Measurements from ENCODE around the gene IHH. TPM values are rescaled to one million over a fixed set of nuclear protein-coding genes. Genes with fewer than 3 reads are reported as not detected.

Gene IHH
- total RNA-seq, 2 experiments from 2014 or later = not detected

GRCh38 chr2:219081701-219082331, 21.1 kb upstream of the IHH start:
- H3K9me3 ChIP-seq (ENCODE audit: control insufficient read depth in 1 of 2, insufficient read depth in 1 of 2, low read length in 2 of 2) = no peaks in the 10 kb centered on the region
- Mint-ChIP-seq H3K36me3 (ENCODE audit: low read depth) (peaks cover 20% of the 10 kb centered on the region), H3K4me3 (no peak overlapping the region), H3K27me3 (no peaks in the 10 kb centered on the region), H3K27ac (no peak overlapping the region), H3K9me3 (no peaks in the 10 kb centered on the region), H3K4me1 (ENCODE audit: low read depth) (no peaks in the 10 kb centered on the region)
- no peak for ATAC-seq (ENCODE audit: poor library complexity)
- POLR2A ChIA-PET = no interaction called here
- CTCF ChIA-PET = interaction anchor here (1.2 kb wide), 1 partner anchor 24 kb away, joined by 5 read pairs; no protein-coding TSS in a partner anchor
- peaks cover 14% of the 10 kb centered on the region for H3K36me3 ChIP-seq (ENCODE audit: insufficient read depth, low read length)
- no peaks in the 10 kb centered on the region for H3K27me3 ChIP-seq (ENCODE audit: control insufficient read depth in 1 of 2, insufficient read depth in 2 of 2, low read length in 2 of 2)
- no peaks in the 10 kb centered on the region for H3K4me1 ChIP-seq (ENCODE audit: insufficient read depth, low read length)
- no peak for TF ChIP-seq CTCF (IDR thresholded peaks at IDR 0.05)
- no peak overlapping the region for H3K27ac ChIP-seq (ENCODE audit: low read depth in 1 of 2, low read length in 2 of 2)
- DNase-seq = no peak
- intact Hi-C loops (cut with DNase I, micrococcal nuclease) = no loop called here
- no peak overlapping the region for H3K4me3 ChIP-seq (ENCODE audit: low read length)

GRCh38 chr2:219081096-219081495, 20.4 kb upstream of the IHH start:
- Mint-ChIP-seq H3K27ac (no peak overlapping the region), H3K4me1 (ENCODE audit: low read depth) (no peaks in the 10 kb centered on the region), H3K27me3 (no peaks in the 10 kb centered on the region), H3K4me3 (no peak overlapping the region), H3K36me3 (ENCODE audit: low read depth) (peaks cover 21% of the 10 kb centered on the region), H3K9me3 (no peaks in the 10 kb centered on the region)
- no peaks in the 10 kb centered on the region for H3K27me3 ChIP-seq (ENCODE audit: control insufficient read depth in 1 of 2, insufficient read depth in 2 of 2, low read length in 2 of 2)
- no peak overlapping the region for H3K4me3 ChIP-seq (ENCODE audit: low read length)
- POLR2A ChIA-PET = no interaction called here
- intact Hi-C loops (cut with DNase I, micrococcal nuclease) = no loop called here
- no peak for ATAC-seq (ENCODE audit: poor library complexity)
- no peaks in the 10 kb centered on the region for H3K4me1 ChIP-seq (ENCODE audit: insufficient read depth, low read length)
- H3K36me3 ChIP-seq (ENCODE audit: insufficient read depth, low read length) = peaks cover 20% of the 10 kb centered on the region
- H3K27ac ChIP-seq (ENCODE audit: low read depth in 1 of 2, low read length in 2 of 2) = no peak overlapping the region
- CTCF ChIA-PET = interaction anchor here (1.2 kb wide), 1 partner anchor 23 kb away, joined by 5 read pairs; no protein-coding TSS in a partner anchor
- no peak for DNase-seq
- H3K9me3 ChIP-seq (ENCODE audit: control insufficient read depth in 1 of 2, insufficient read depth in 1 of 2, low read length in 2 of 2) = no peaks in the 10 kb centered on the region
- no peak for TF ChIP-seq CTCF (IDR thresholded peaks at IDR 0.05)

- Mint-ChIP-seq H3K36me3 (ENCODE audit: low read depth) (peaks cover 37% of the 10 kb centered on the region), H3K27me3 (no peaks in the 10 kb centered on the region), H3K27ac (no peak overlapping the region), H3K9me3 (no peaks in the 10 kb centered on the region), H3K4me1 (ENCODE audit: low read depth) (no peaks in the 10 kb centered on the region), H3K4me3 (no peak overlapping the region)
- no peaks in the 10 kb centered on the region for H3K27me3 ChIP-seq (ENCODE audit: control insufficient read depth in 1 of 2, insufficient read depth in 2 of 2, low read length in 2 of 2)
- CTCF ChIA-PET = no interaction called here
- ATAC-seq (ENCODE audit: poor library complexity) (no peak), DNase-seq (no peak)
- POLR2A ChIA-PET = interaction anchor here (0.8 kb wide), 1 partner anchor 50 kb away, joined by 3 read pairs; no protein-coding TSS in a partner anchor
- H3K4me3 ChIP-seq (ENCODE audit: low read length) = no peak overlapping the region
- no peak overlapping the region for H3K27ac ChIP-seq (ENCODE audit: low read depth in 1 of 2, low read length in 2 of 2)
- no peaks in the 10 kb centered on the region for H3K9me3 ChIP-seq (ENCODE audit: control insufficient read depth in 1 of 2, insufficient read depth in 1 of 2, low read length in 2 of 2)
- peaks cover 36% of the 10 kb centered on the region for H3K36me3 ChIP-seq (ENCODE audit: insufficient read depth, low read length)
- intact Hi-C loops (cut with DNase I, micrococcal nuclease) = no loop called here
- no peak for TF ChIP-seq CTCF (IDR thresholded peaks at IDR 0.05)
- no peaks in the 10 kb centered on the region for H3K4me1 ChIP-seq (ENCODE audit: insufficient read depth, low read length)
These were observed 18.7 kb upstream of the IHH start for GRCh38 chr2:219079417-219079816.
